HepG2 (cell line): ENCODE data around the gene METTL5. TPM values are rescaled to one million over a fixed set of nuclear protein-coding genes. Genes with fewer than 3 reads are reported as not detected.

Experiments
- AHR ChIP-seq: IDR thresholded peaks from 2 replicates; pipeline ENCODE4 v1.6.1; 2018; ENCODE audit warnings: missing genetic modification reagents, missing compliant biosample characterization
- FOXK1 ChIP-seq: sonication (generic); formaldehyde crosslinking; IDR thresholded peaks from 2 replicates; pipeline ENCODE4 v1.4.0; 2020; ENCODE audit warnings: low read depth, missing genetic modification reagents, borderline replicate concordance
- GABPA ChIP-seq, 2 experiments: IDR thresholded peaks; 2 replicates each; pipeline ENCODE4 v1.6.1; 2011 to 2016; ENCODE audit warnings: low read depth in 2 of 2, low read length in 1 of 2, missing biosample characterization in 1 of 2, missing genetic modification characterization in 1 of 2
- HOXA9 ChIP-seq: sonication (generic); formaldehyde crosslinking; IDR thresholded peaks from 2 replicates; pipeline ENCODE4 v1.8.1; 2022; ENCODE audit warnings: missing genetic modification reagents, mild to moderate bottlenecking, moderate library complexity, borderline replicate concordance
- NR1H2 ChIP-seq: sonication (generic); formaldehyde crosslinking; IDR thresholded peaks from 2 replicates; pipeline ENCODE4 v1.8.1; 2022; ENCODE audit warnings: low read depth, missing genetic modification reagents, borderline replicate concordance
- PRMT3 ChIP-seq: sonication (generic); formaldehyde crosslinking; IDR thresholded peaks from 2 replicates; pipeline ENCODE4 v1.8.1; 2022; ENCODE audit warnings: low read depth, mild to moderate bottlenecking, moderate library complexity, missing genetic modification reagents, borderline replicate concordance
- ZFX ChIP-seq: sonication (generic); formaldehyde crosslinking; IDR thresholded peaks from 2 replicates; pipeline ENCODE4 v1.4.0; 2020; ENCODE audit warnings: mild to moderate bottlenecking, low read depth, missing genetic modification reagents, moderate library complexity
- ZFY ChIP-seq: sonication (generic); formaldehyde crosslinking; IDR thresholded peaks from 2 replicates; pipeline ENCODE4 v1.4.0; 2020; ENCODE audit warnings: missing genetic modification reagents
- ZNF138 ChIP-seq: sonication (generic); formaldehyde crosslinking; IDR thresholded peaks from 2 replicates; pipeline ENCODE4 v1.5.0; 2020; ENCODE audit warnings: mild to moderate bottlenecking, low read depth, missing genetic modification reagents
- ZNF550 ChIP-seq: sonication (generic); formaldehyde crosslinking; IDR thresholded peaks from 2 replicates; pipeline ENCODE4 v1.4.0; 2020; ENCODE audit warnings: mild to moderate bottlenecking, missing genetic modification reagents, borderline replicate concordance
- ZNF605 ChIP-seq: sonication (generic); formaldehyde crosslinking; IDR thresholded peaks from 2 replicates; pipeline ENCODE4 v1.8.0; 2022; ENCODE audit warnings: mild to moderate bottlenecking, missing genetic modification reagents
- polyA plus RNA-seq, 8 experiments: library from polyadenylated mRNA; depleted of rRNA in 3 of 8; stranded (reverse) in 7 of 8; unstranded in 1 of 8; fragments of >200 nt; fragmentation: Illumina TruSeq in 4 of 8; extraction: Trizol in 4 of 8; gene quantifications; 2 replicates each; pipeline versions ENCODE4 v1.2.1 to v1.2.3, GENCODE V29; 2011 to 2016; ENCODE audit warnings: low read depth in 4 of 8, missing spikeins in 1 of 8, mixed read lengths in 1 of 8; ENCODE audit not compliant: insufficient read depth in 1 of 8
- total RNA-seq, 5 experiments: library from RNA; depleted of rRNA; stranded (reverse); fragments of >200 nt; fragmentation: Illumina TruSeq; extraction: Trizol; gene quantifications; 2 replicates each; pipeline ENCODE4 v1.2.3, GENCODE V29; 2016; ENCODE audit warnings: low read depth in 1 of 5
- TF ChIP-seq, protein P1 (sequence below): sonication (generic); formaldehyde crosslinking; IDR thresholded peaks from 2 replicates; pipeline ENCODE4 v1.4.0; 2020; ENCODE audit warnings: missing genetic modification reagents
- TF ChIP-seq, protein P2 (sequence below): sonication (generic); formaldehyde crosslinking; IDR thresholded peaks from 2 replicates; pipeline ENCODE4 v1.5.0; 2020; ENCODE audit warnings: mild to moderate bottlenecking, missing genetic modification reagents, moderate library complexity
- TF ChIP-seq, protein P3 (sequence below), 2 experiments: IDR thresholded peaks; 2 replicates each; pipeline ENCODE4 v1.6.1; 2011 to 2012; ENCODE audit warnings: low read length in 2 of 2, borderline replicate concordance in 1 of 2, low read depth in 1 of 2, mild to moderate bottlenecking in 1 of 2, moderate library complexity in 1 of 2
- TF ChIP-seq, protein P4 (sequence below): IDR thresholded peaks from 2 replicates; pipeline ENCODE4 v1.6.1; 2016; ENCODE audit warnings: missing genetic modification reagents, missing compliant biosample characterization
- TF ChIP-seq, protein P5 (sequence below): sonication (generic); formaldehyde crosslinking; conservative IDR thresholded peaks from 2 replicates; pipeline ENCODE4 v1.5.0; 2020; ENCODE audit warnings: missing genetic modification reagents

METTL5 gene
- total and polyA plus RNA-seq, 2 of the 13 experiments (the other 11 are each of a cell fraction or from before 2014, with no cell fraction given) = 50.7 to 95.1 TPM

DNA sequence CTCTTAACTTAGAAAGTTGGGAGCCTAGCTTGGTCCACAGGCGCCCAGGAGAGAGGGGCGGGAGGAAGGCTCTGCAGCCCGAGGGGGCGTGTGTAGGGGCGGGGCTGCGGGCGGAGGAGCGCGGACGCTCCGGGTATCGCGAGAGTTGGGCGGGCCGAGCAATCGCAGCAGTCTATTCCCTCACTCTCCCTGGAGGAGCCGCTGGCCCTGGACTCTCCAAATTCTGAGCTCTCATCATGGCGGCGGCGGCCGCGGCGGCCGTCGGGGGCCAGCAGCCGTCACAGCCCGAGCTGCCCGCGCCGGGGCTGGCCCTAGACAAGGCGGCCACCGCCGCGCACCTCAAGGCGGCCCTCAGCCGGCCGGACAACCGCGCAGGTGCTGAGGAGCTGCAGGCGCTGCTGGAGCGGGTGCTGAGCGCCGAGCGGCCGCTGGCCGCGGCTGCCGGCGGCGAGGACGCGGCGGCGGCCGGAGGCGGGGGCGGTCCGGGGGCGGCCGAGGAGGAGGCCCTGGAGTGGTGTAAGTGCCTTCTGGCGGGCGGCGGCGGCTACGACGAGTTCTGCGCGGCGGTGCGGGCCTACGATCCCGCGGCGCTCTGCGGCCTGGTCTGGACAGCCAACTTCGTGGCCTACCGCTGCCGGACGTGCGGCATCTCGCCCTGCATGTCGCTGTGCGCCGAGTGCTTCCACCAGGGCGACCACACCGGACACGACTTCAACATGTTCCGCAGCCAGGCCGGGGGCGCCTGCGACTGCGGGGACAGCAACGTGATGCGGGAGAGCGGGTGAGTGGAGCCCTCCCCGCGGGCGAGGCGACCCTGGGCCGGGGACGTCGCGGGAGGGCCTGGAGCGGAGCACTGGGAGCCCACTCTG is 2.8 kb upstream of the METTL5 start, which contains the start of gene UBR3 (continued):
- TF ChIP-seq ZNF550 (CRISPR knock-in tag) (no peak), PRMT3 (CRISPR knock-in tag) (no peak), GABPA (IDR thresholded peaks at IDR 0.05; ENCODE audit: low read depth, low read length) (no peak), GABPA (CRISPR knock-in tag; IDR thresholded peaks at IDR 0.05; ENCODE audit: low read depth) (no peak), HOXA9 (CRISPR knock-in tag) (peak; percentile 85; the same call in 1 of the 2 replicates), FOXK1 (CRISPR knock-in tag) (no peak), ZNF605 (CRISPR knock-in tag) (0 out of 2 replicates have a peak, but pooled peaks have one; percentile 54), ZFY (peak; percentile 96), ZFX (CRISPR knock-in tag) (peak; percentile 93), NR1H2 (no peak), AHR (CRISPR knock-in tag) (no peak; the same call in 1 of the 2 replicates), ZNF138 (peak; percentile 55)
- TF ChIP-seq, protein P1, sequence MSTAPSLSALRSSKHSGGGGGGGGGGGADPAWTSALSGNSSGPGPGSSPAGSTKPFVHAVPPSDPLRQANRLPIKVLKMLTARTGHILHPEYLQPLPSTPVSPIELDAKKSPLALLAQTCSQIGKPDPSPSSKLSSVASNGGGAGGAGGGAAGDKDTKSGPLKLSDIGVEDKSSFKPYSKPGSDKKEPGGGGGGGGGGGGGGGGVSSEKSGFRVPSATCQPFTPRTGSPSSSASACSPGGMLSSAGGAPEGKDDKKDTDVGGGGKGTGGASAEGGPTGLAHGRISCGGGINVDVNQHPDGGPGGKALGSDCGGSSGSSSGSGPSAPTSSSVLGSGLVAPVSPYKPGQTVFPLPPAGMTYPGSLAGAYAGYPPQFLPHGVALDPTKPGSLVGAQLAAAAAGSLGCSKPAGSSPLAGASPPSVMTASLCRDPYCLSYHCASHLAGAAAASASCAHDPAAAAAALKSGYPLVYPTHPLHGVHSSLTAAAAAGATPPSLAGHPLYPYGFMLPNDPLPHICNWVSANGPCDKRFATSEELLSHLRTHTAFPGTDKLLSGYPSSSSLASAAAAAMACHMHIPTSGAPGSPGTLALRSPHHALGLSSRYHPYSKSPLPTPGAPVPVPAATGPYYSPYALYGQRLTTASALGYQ (CRISPR knock-in tag) = no peak
- TF ChIP-seq, protein P2, sequence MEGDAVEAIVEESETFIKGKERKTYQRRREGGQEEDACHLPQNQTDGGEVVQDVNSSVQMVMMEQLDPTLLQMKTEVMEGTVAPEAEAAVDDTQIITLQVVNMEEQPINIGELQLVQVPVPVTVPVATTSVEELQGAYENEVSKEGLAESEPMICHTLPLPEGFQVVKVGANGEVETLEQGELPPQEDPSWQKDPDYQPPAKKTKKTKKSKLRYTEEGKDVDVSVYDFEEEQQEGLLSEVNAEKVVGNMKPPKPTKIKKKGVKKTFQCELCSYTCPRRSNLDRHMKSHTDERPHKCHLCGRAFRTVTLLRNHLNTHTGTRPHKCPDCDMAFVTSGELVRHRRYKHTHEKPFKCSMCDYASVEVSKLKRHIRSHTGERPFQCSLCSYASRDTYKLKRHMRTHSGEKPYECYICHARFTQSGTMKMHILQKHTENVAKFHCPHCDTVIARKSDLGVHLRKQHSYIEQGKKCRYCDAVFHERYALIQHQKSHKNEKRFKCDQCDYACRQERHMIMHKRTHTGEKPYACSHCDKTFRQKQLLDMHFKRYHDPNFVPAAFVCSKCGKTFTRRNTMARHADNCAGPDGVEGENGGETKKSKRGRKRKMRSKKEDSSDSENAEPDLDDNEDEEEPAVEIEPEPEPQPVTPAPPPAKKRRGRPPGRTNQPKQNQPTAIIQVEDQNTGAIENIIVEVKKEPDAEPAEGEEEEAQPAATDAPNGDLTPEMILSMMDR (CRISPR knock-in tag) = 0 out of 2 replicates have a peak, but pooled peaks have one; percentile 4
- TF ChIP-seq, protein P3, sequence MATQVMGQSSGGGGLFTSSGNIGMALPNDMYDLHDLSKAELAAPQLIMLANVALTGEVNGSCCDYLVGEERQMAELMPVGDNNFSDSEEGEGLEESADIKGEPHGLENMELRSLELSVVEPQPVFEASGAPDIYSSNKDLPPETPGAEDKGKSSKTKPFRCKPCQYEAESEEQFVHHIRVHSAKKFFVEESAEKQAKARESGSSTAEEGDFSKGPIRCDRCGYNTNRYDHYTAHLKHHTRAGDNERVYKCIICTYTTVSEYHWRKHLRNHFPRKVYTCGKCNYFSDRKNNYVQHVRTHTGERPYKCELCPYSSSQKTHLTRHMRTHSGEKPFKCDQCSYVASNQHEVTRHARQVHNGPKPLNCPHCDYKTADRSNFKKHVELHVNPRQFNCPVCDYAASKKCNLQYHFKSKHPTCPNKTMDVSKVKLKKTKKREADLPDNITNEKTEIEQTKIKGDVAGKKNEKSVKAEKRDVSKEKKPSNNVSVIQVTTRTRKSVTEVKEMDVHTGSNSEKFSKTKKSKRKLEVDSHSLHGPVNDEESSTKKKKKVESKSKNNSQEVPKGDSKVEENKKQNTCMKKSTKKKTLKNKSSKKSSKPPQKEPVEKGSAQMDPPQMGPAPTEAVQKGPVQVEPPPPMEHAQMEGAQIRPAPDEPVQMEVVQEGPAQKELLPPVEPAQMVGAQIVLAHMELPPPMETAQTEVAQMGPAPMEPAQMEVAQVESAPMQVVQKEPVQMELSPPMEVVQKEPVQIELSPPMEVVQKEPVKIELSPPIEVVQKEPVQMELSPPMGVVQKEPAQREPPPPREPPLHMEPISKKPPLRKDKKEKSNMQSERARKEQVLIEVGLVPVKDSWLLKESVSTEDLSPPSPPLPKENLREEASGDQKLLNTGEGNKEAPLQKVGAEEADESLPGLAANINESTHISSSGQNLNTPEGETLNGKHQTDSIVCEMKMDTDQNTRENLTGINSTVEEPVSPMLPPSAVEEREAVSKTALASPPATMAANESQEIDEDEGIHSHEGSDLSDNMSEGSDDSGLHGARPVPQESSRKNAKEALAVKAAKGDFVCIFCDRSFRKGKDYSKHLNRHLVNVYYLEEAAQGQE (IDR thresholded peaks at IDR 0.05; ENCODE audit: borderline replicate concordance in 1 of 2, low read depth in 1 of 2, low read length in 2 of 2) = peak in 1 of 2 experiments; percentile 64; a peak in 1 of 4 replicates
- TF ChIP-seq, protein P4, sequence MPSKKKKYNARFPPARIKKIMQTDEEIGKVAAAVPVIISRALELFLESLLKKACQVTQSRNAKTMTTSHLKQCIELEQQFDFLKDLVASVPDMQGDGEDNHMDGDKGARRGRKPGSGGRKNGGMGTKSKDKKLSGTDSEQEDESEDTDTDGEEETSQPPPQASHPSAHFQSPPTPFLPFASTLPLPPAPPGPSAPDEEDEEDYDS (CRISPR knock-in tag) = peak; percentile 69
- TF ChIP-seq, protein P5, sequence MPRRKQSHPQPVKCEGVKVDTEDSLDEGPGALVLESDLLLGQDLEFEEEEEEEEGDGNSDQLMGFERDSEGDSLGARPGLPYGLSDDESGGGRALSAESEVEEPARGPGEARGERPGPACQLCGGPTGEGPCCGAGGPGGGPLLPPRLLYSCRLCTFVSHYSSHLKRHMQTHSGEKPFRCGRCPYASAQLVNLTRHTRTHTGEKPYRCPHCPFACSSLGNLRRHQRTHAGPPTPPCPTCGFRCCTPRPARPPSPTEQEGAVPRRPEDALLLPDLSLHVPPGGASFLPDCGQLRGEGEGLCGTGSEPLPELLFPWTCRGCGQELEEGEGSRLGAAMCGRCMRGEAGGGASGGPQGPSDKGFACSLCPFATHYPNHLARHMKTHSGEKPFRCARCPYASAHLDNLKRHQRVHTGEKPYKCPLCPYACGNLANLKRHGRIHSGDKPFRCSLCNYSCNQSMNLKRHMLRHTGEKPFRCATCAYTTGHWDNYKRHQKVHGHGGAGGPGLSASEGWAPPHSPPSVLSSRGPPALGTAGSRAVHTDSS (CRISPR knock-in tag) = no peak
